WTC11 (cell line): ENCODE results near the gene SCAND1. TPM values are rescaled to one million over a fixed set of nuclear protein-coding genes. Genes with fewer than 3 reads are reported as not detected.

ENCODE experiments used
- ATAC-seq: fragments of 200-7000 bp; cut with Tn5 transposase; 2 replicates; pipeline ENCODE4 v1.10.0; 2021; ENCODE audit warnings: mild to moderate bottlenecking, moderate library complexity
- CTCF ChIA-PET: fragments of 300-600 bp; sonication (Branson Sonifier 250); formaldehyde crosslinking; loops from one replicate; lab custom pipeline; 2021; ENCODE audit warnings: antibody characterized with exemption; lab: Charles Lee
- POLR2A ChIA-PET: fragments of 350-600 bp; sonication (Branson Sonifier 250); formaldehyde crosslinking; loops from one replicate; lab custom pipeline; 2021; ENCODE audit warnings: antibody characterized with exemption; lab: Charles Lee
- DNase-seq: peaks from one replicate; pipeline ENCODE4 v3.0.0; 2021; ENCODE audit warnings: low spot score
- H3K27ac Mint-ChIP-seq: 2 replicates; pipeline ENCODE4 v1.8.0; 2021; ENCODE audit warnings: mixed read lengths
- H3K27me3 Mint-ChIP-seq: 2 replicates; pipeline ENCODE4 v1.8.0; 2021; ENCODE audit warnings: low read depth, mild to moderate bottlenecking, moderate library complexity, mixed read lengths
- H3K36me3 Mint-ChIP-seq: 2 replicates; pipeline ENCODE4 v1.8.0; 2021; ENCODE audit warnings: mixed read lengths
- H3K4me1 Mint-ChIP-seq: 2 replicates; pipeline ENCODE4 v1.8.0; 2022; ENCODE audit warnings: mixed read lengths
- H3K4me3 Mint-ChIP-seq: 2 replicates; pipeline ENCODE4 v1.8.0; 2021; ENCODE audit warnings: mild to moderate bottlenecking, moderate library complexity, mixed read lengths
- H3K9me3 Mint-ChIP-seq: 2 replicates; pipeline ENCODE4 v1.8.0; 2021; ENCODE audit warnings: mixed read lengths
- CBFB ChIP-seq: sonication (generic); formaldehyde crosslinking; IDR thresholded peaks from 2 replicates; pipeline ENCODE4 v1.8.1; 2022; ENCODE audit warnings: mild to moderate bottlenecking, low read depth, missing genetic modification reagents
- E2F1 ChIP-seq: sonication (generic); formaldehyde crosslinking; IDR thresholded peaks from 2 replicates; pipeline ENCODE4 v1.8.0; 2022; ENCODE audit warnings: mild to moderate bottlenecking, missing genetic modification reagents
- ELF4 ChIP-seq: sonication (generic); formaldehyde crosslinking; IDR thresholded peaks from 2 replicates; pipeline ENCODE4 v1.8.1; 2022; ENCODE audit warnings: low read depth, mild to moderate bottlenecking, moderate library complexity, missing genetic modification reagents
- EMX1 ChIP-seq: fragments of 250-450 bp; sonication (Bioruptor Pico); IDR thresholded peaks from 2 replicates; pipeline ENCODE4 v1.8.0; 2021; ENCODE audit warnings: mild to moderate bottlenecking
- FOXP1 ChIP-seq: sonication (generic); formaldehyde crosslinking; IDR thresholded peaks from 2 replicates; pipeline ENCODE4 v1.8.0; 2022; ENCODE audit warnings: missing genetic modification reagents, mild to moderate bottlenecking, moderate library complexity, borderline replicate concordance
- GABPB1 ChIP-seq: sonication (generic); formaldehyde crosslinking; IDR thresholded peaks from 2 replicates; pipeline ENCODE4 v1.8.1; 2023; ENCODE audit warnings: mild to moderate bottlenecking, missing genetic modification reagents
- KAT7 ChIP-seq: sonication (generic); formaldehyde crosslinking; IDR thresholded peaks from 2 replicates; pipeline ENCODE4 v1.8.1; 2023; ENCODE audit warnings: missing genetic modification reagents, mild to moderate bottlenecking, borderline replicate concordance
- MXD4 ChIP-seq: fragments of 250-450 bp; sonication (Bioruptor Pico); IDR thresholded peaks from 2 replicates; pipeline ENCODE4 v1.8.0; 2021; ENCODE audit warnings: mild to moderate bottlenecking, moderate library complexity, borderline replicate concordance
- NFYB ChIP-seq: sonication (generic); formaldehyde crosslinking; conservative IDR thresholded peaks from 2 replicates; pipeline ENCODE4 v1.8.0; 2022; ENCODE audit warnings: low read depth, missing genetic modification reagents
- NR1H2 ChIP-seq: sonication (generic); formaldehyde crosslinking; IDR thresholded peaks from 2 replicates; pipeline ENCODE4 v1.9.0; 2021; ENCODE audit warnings: mild to moderate bottlenecking, moderate library complexity, missing genetic modification reagents
- PRDM15 ChIP-seq: sonication (generic); formaldehyde crosslinking; IDR thresholded peaks from 2 replicates; pipeline ENCODE4 v1.8.0; 2022; ENCODE audit warnings: missing genetic modification reagents
- PRRX2 ChIP-seq: fragments of 250-450 bp; sonication (Bioruptor Pico); IDR thresholded peaks from 2 replicates; pipeline ENCODE4 v1.8.0; 2021; ENCODE audit warnings: mild to moderate bottlenecking
- RORB ChIP-seq: fragments of 250-450 bp; sonication (Bioruptor Pico); IDR thresholded peaks from 2 replicates; pipeline ENCODE4 v1.9.0; 2021; ENCODE audit warnings: mild to moderate bottlenecking
- TCF7 ChIP-seq: sonication (generic); formaldehyde crosslinking; IDR thresholded peaks from 2 replicates; pipeline ENCODE4 v1.8.0; 2022; ENCODE audit warnings: mild to moderate bottlenecking, low read depth, missing genetic modification reagents, moderate library complexity
- ZNF232 ChIP-seq: sonication (generic); formaldehyde crosslinking; IDR thresholded peaks from 2 replicates; pipeline ENCODE4 v1.8.0; 2022; ENCODE audit warnings: mild to moderate bottlenecking, missing genetic modification reagents
- ZNF317 ChIP-seq: sonication (generic); formaldehyde crosslinking; IDR thresholded peaks from 2 replicates; pipeline ENCODE4 v1.8.1; 2023; ENCODE audit warnings: low read depth, mild to moderate bottlenecking, moderate library complexity, missing genetic modification reagents, borderline replicate concordance
- ZNF423 ChIP-seq: fragments of 250-450 bp; sonication (Bioruptor Pico); IDR thresholded peaks from 2 replicates; pipeline ENCODE4 v2.1.2; 2022; ENCODE audit warnings: mild to moderate bottlenecking, moderate library complexity
- ZNF512 ChIP-seq: sonication (generic); formaldehyde crosslinking; IDR thresholded peaks from 2 replicates; pipeline ENCODE4 v1.8.1; 2022; ENCODE audit warnings: missing genetic modification reagents, borderline replicate concordance
- ZNF671 ChIP-seq: fragments of 250-450 bp; sonication (Bioruptor Pico); IDR thresholded peaks from 2 replicates; pipeline ENCODE4 v1.8.0; 2021; ENCODE audit warnings: mild to moderate bottlenecking
- total RNA-seq: library from RNA; stranded (reverse); gene quantifications from 3 replicates; pipeline ENCODE4 v1.2.3, GENCODE V29; 2021
- TF ChIP-seq, protein P1 (sequence below): fragments of 250-450 bp; sonication (Bioruptor Pico); IDR thresholded peaks from 2 replicates; pipeline ENCODE4 v2.1.2; 2022; ENCODE audit warnings: mild to moderate bottlenecking, moderate library complexity

The SCAND1 gene
- total RNA-seq, 1 experiment from 2014 or later = 103 TPM

DNA sequence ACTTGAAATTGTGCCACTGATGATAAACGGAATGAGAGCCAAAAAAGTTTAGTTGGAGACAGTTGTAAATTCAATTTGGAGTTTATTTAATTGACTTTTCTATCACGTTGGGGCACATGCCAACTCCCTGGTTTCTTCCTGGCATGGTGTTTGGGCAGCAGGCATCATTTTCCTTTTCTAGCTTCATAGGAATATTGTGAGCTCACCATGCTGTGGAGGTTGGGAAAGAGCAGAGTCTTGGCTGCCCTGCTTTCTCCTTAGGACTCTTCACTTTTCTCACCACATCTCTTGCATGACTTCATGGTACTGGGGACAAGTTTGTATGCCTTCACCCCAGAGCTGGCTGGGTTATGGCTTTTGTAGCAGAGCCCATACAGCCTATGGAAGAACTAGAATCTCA, 6.4 kb downstream of the SCAND1 start:
- Mint-ChIP-seq H3K36me3 (peaks cover 28% of the 10 kb centered on the region), H3K27ac (peak overlapping the region; percentile 78), H3K27me3 (no peaks in the 10 kb centered on the region), H3K4me3 (no peak overlapping the region), H3K9me3 (no peaks in the 10 kb centered on the region)
- DNase-seq = no peak
- POLR2A ChIA-PET = interaction anchor here (1.0 kb wide), 1 partner anchor 206 kb away, joined by 3 read pairs; the partner anchor contains the start of gene RBM39
- CTCF ChIA-PET = interaction anchor here (0.6 to 2.6 kb wide), 38 partner anchors 10 to 469 kb away, joined by 3 to 28 read pairs (median 6); partner anchors contain the start of genes CNBD2, ERGIC3, RBM39 and SPAG4
- TF ChIP-seq ZNF512 (CRISPR knock-in tag) (no peak), NR1H2 (CRISPR knock-in tag) (no peak), EMX1 (CRISPR knock-in tag) (no peak), MXD4 (CRISPR knock-in tag) (no peak), TCF7 (no peak), E2F1 (no peak), PRRX2 (no peak), FOXP1 (CRISPR knock-in tag) (no peak), GABPB1 (CRISPR knock-in tag) (no peak), ZNF317 (CRISPR knock-in tag) (no peak), NFYB (CRISPR knock-in tag) (no peak), RORB (CRISPR knock-in tag) (no peak), KAT7 (CRISPR knock-in tag) (no peak), ZNF232 (CRISPR knock-in tag) (no peak), PRDM15 (CRISPR knock-in tag) (no peak), CBFB (CRISPR knock-in tag) (no peak), ELF4 (CRISPR knock-in tag) (no peak), ZNF671 (CRISPR knock-in tag) (no peak), ZNF423 (CRISPR knock-in tag) (no peak)
- TF ChIP-seq, protein P1, sequence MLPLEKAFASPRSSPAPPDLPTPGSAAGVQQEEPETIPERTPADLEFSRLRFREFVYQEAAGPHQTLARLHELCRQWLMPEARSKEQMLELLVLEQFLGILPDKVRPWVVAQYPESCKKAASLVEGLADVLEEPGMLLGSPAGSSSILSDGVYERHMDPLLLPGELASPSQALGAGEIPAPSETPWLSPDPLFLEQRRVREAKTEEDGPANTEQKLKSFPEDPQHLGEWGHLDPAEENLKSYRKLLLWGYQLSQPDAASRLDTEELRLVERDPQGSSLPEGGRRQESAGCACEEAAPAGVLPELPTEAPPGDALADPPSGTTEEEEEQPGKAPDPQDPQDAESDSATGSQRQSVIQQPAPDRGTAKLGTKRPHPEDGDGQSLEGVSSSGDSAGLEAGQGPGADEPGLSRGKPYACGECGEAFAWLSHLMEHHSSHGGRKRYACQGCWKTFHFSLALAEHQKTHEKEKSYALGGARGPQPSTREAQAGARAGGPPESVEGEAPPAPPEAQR (CRISPR knock-in tag) = no peak
- TF ChIP-seq, all 79 proteins: peak for 0
- H3K4me1 Mint-ChIP-seq = peaks cover 9% of the 10 kb centered on the region
- no peak for ATAC-seq
